ENCODE results near the gene ATP11C.
"Not testable (repeated sequence)": the region's sequence is repeated elsewhere in the genome, so short reads cannot be mapped to it uniquely, and the experiment has no call there.

Gene ATP11C

DNA sequence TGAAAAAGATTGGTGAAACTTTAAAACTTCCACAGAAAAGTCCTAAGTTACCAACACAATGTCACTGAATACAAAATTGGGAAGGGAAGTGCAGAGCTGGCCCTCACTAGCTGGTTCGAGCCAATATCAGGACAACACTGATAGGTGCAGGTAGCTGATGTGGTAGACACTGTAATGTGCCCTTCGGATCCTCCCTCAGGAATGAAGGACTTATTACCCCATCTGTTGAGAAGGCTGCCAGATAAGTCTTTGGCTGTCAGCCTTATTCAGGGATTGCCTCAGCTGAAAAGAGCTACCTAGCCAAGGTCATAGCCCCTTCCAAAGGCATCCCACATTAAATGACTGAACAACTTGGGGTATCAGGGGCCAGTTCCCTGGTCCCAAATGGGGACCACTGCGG is 230.2 kb downstream of the ATP11C start:
- DNase-seq, result no peak

DNA sequence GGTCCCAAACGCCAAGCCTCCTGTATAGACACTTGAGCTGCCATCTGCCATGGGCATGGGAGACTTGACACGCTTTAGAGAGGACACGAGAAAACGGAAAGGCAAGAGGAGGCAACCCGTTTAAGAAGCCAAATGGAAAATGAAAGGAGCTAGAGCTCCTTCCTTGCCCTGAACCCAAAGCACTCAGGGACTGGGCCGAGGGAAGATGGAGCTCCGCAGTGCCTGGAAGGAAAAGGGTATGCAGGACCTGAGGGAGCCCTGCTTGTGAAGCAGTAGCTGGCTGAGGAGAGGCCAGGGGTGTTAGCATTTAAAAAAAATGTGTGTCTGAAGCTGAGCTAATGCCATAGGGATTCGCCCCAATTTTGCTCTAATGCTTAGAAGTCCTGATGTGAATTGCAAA is 239.9 kb downstream of the ATP11C start:
- DNase-seq, result no peak

DNA sequence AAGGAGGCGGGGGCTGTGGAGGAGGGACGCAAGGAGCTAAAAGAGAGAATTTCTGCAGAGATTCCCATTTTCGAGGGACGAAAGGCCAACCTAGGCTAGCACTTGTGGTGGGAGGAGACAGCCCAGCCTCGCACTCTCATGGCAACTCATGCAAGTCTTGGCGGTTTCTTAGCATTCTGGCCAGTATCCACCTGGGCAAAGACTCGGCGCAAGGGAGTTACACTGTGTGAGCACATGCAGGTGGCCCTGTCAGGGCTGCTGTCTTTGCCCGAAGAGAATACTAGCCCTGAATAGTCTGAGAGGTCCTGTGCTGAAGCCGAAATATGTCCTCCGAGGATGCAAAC is 240.4 kb downstream of the ATP11C start:
- no peak for DNase-seq

DNA sequence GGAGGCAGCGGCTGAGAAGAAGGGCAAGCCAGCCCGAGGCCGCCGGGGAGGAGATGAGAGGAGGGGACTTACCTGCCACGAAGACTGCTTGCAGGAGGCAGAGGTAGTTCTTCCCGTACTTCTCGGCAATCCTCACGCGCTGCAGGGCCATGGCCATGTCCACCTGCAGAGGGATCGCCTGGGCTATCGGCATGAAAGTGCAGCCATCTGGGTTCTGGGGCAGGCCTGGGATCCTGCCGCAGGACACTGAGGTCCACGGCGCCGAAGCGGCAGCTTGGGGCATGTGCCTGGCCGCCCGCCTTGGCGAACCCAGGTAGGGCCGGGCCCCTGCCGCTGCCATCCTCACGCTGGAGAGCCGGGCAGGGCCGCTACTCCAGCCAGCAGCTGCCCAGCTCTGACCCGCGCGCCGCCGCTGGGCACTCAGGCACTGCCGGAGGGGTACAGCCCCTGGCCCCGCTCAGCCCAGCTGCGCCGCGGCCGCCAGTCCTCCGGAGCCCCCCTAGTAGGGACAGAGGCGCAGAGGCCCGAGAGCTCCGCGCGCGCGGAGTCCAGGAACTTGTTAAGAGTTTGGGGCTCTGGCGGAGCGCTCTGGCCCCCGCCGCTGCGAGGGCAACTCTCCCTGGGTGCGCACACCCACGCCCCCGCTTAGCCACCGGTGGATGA is 240.9 kb downstream of the ATP11C start:
- DNase-seq, result no peak

DNA sequence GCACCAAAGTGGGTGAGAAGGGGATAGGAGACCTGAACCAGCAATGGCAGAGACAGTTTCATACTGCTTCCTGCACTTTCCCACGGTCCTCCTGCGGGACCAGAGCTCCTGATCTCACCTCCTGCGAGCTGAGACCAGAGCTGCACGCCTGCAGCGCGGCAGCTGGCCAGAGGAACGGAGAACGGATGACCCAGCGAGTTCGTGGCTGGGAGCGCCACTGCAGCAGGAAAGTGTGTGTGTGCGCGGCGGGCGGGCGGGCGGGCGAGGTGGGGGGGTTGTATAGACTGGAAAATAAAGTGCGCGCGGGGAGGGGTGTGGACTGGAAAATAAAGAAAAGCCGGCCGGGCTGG is 241.4 kb downstream of the ATP11C start:
- no peak for DNase-seq

DNA sequence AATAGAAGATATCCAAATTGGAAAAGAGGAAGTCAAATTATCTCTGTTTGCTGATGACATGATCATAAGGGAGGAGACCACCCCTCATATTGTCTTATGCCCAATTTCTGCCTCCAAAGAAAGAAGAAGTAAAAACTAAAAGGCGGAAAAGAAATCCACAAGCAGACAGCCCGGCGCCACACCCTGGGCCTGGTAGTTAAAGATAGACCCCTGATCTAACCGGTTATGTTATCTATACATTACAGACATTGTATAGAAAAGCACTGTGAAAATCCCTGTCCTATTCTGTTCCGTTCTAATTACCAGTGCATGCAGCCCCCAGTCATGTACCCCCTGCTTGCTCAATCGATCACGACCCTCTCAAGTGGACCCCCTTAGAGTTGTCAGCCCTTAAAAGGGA is 247.7 kb downstream of the ATP11C start:
- not testable (repeated sequence) for DNase-seq

DNA sequence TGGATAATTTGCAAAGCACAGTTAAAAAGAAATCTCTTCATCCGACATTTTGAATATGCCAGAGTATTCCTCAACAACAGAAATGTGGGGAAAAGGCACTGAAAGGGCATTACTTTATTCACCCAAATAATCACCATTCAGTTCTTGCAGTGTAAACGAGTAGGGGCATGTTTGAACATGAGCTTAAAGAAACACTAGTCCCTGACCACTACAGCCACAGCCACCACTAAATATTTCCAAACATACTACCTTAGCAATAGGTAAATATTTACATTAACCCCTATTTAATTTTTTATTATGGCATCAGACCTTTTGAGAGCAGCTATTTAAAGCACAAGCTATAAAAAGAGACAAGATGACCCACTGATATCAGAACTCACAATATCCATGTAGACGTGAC is 252.5 kb downstream of the ATP11C start:
- DNase-seq, result no peak
